Left colon (tissue), 2 donors: ENCODE results near the gene ZNF692. TPM values are rescaled to one million over a fixed set of nuclear protein-coding genes. Genes with fewer than 3 reads are reported as not detected.

Experiments used
- microRNA-seq, 2 donors: library from miRNA; unstranded; fragments of <30 nt; microRNA quantifications; one replicate each; pipeline versions ENCODE4 v1.1.0 to v1.2.0, GENCODE V29; 2020
- total RNA-seq, 2 donors: library from RNA; stranded (reverse); fragmentation: NEBNext Ultra II Directional; extraction: Animal tissue kit (Norgen Biotek cat#: 25700); gene quantifications; one replicate each; pipeline ENCODE4 v1.2.1, GENCODE V29; 2021
- donor health status: DM: no; HTN: no; CAD: no.
- donor health status: DM: yes; HTN: yes; CAD: no.

The ZNF692 gene
- total RNA-seq, 2 donors from 2014 or later = 26.9 to 31.4 TPM

Small RNA genes lying within 50 kb of the gene (microRNA-seq; reads per million reads assigned to microRNA genes)
- 0.53 to 8.2 reads per million in 2 donors for gene MIR3124

Other genes starting within 250 kb of the ZNF692 start
- not detected for gene OR2T11, start 224.0 kb downstream of the ZNF692 start, total RNA-seq
- not detected for gene OR2T35, start 213.8 kb downstream of the ZNF692 start, total RNA-seq
- gene OR2T27, start 203.6 kb downstream of the ZNF692 start, total RNA-seq = not detected
- gene OR14I1, start 156.3 kb downstream of the ZNF692 start, total RNA-seq = not detected
- 100 to 1,000 TPM; 366 to 407 TPM for gene LYPD8, start 103.3 kb downstream of the ZNF692 start, total RNA-seq
- gene SH3BP5L, start 33.2 kb downstream of the ZNF692 start, total RNA-seq = 10 to 100 TPM; 22.2 to 25.9 TPM
- 10 to 100 TPM; 32.9 to 36.2 TPM for gene ZNF672, start 20.9 kb downstream of the ZNF692 start, total RNA-seq
- 1 to 10 TPM; 7.5 to 9.2 TPM for gene PGBD2, start 47.1 kb upstream of the ZNF692 start, total RNA-seq